ENCODE measurements around the gene ATP6V1D. TPM values are rescaled to one million over a fixed set of nuclear protein-coding genes. Genes with fewer than 3 reads are reported as not detected.

ATP6V1D gene
- total and polyA plus RNA-seq, 8 donors = 43.3 to 192 (median 83.8) TPM

- Histone ChIP-seq H3K9me3 (no peaks in the 10 kb centered on the region), H3K27ac (peak overlapping the region in 1 of 5 donors; percentile 21), H3K27me3 (no peaks in the 10 kb centered on the region), H3K36me3 (peaks cover 0 to 11% (median 6%) of the 10 kb centered on the region in 4 donors), H3K4me1 (peaks cover 31 to 67% (median 58%) of the 10 kb centered on the region in 4 donors), H3K4me3 (peak overlapping the region in 3 of 4 donors; percentile 79 to 95 (median 90))
- intact Hi-C loops (cut with DNase I; ENCODE audit: low total_unique reads) = no loop called here
- no peak for DNase-seq
- TF ChIP-seq POLR2AphosphoS5 (IDR thresholded peaks at IDR 0.05) = no peak
- TF ChIP-seq EP300 (IDR thresholded peaks at IDR 0.05) = no peak
- no peak for TF ChIP-seq CTCF (IDR thresholded peaks at IDR 0.05)
- no peak for TF ChIP-seq POLR2A (IDR thresholded peaks at IDR 0.05)
- WGBS, 5 donors = 44 to 57% (median 47%) methylated on average over 9 of the region's 9 CpGs
Measured at GRCh38 chr14:67357969-67358354, 1.6 kb downstream of the ATP6V1D start.

- peak in 1 of 2 donors; percentile 5 for DNase-seq
- Histone ChIP-seq H3K4me1 (peaks cover 31 to 61% (median 52%) of the 10 kb centered on the region in 4 donors), H3K27me3 (no peaks in the 10 kb centered on the region), H3K27ac (peak overlapping the region in 1 of 5 donors; percentile 21), H3K36me3 (peaks cover 0 to 14% (median 10%) of the 10 kb centered on the region in 4 donors), H3K9me3 (no peaks in the 10 kb centered on the region), H3K4me3 (peak overlapping the region in 2 of 4 donors; percentile 90 to 95)
- 34 to 47% (median 45%) methylated on average over 4 of the region's 4 CpGs for WGBS, 5 donors
- TF ChIP-seq EP300 (IDR thresholded peaks at IDR 0.05) (no peak), CTCF (IDR thresholded peaks at IDR 0.05) (no peak), POLR2AphosphoS5 (IDR thresholded peaks at IDR 0.05) (no peak), POLR2A (IDR thresholded peaks at IDR 0.05) (no peak)
- intact Hi-C loops (cut with DNase I; ENCODE audit: low total_unique reads) = no loop called here
Measured at GRCh38 chr14:67357186-67357968, 2.2 kb downstream of the ATP6V1D start.

- H3K27ac ChIP-seq = no peak overlapping the region
- peaks cover 2 to 22% (median 14%) of the 10 kb centered on the region in 4 donors for H3K4me1 ChIP-seq
- no peak for TF ChIP-seq CTCF (IDR thresholded peaks at IDR 0.05)
- no peak for TF ChIP-seq POLR2A (IDR thresholded peaks at IDR 0.05)
- TF ChIP-seq EP300 (IDR thresholded peaks at IDR 0.05) = no peak
- no peak for TF ChIP-seq POLR2AphosphoS5 (IDR thresholded peaks at IDR 0.05)
- no peaks in the 10 kb centered on the region for H3K9me3 ChIP-seq
- DNase-seq = no peak
- peaks cover 23 to 67% (median 63%) of the 10 kb centered on the region in 4 donors for H3K36me3 ChIP-seq
- no peaks in the 10 kb centered on the region for H3K27me3 ChIP-seq
- WGBS, 5 donors = 92 to 95% (median 92%) methylated on average over 5 of the region's 5 CpGs
- no peak overlapping the region for H3K4me3 ChIP-seq
- intact Hi-C loops (cut with DNase I; ENCODE audit: low total_unique reads) = no loop called here
Measured at GRCh38 chr14:67352055-67352454, 7.5 kb downstream of the ATP6V1D start.

- no peak for TF ChIP-seq POLR2AphosphoS5 (IDR thresholded peaks at IDR 0.05)
- no peak for TF ChIP-seq EP300 (IDR thresholded peaks at IDR 0.05)
- TF ChIP-seq POLR2A (IDR thresholded peaks at IDR 0.05) = no peak
- no peak for TF ChIP-seq CTCF (IDR thresholded peaks at IDR 0.05)
- Histone ChIP-seq H3K27ac (no peak overlapping the region), H3K4me1 (no peaks in the 10 kb centered on the region), H3K9me3 (no peaks in the 10 kb centered on the region), H3K36me3 (peaks cover 46 to 98% (median 91%) of the 10 kb centered on the region in 4 donors), H3K27me3 (no peaks in the 10 kb centered on the region), H3K4me3 (no peak overlapping the region)
- intact Hi-C loops (cut with DNase I; ENCODE audit: low total_unique reads) = no loop called here
- no peak for DNase-seq
Measured at GRCh38 chr14:67345583-67345982, 14.0 kb downstream of the ATP6V1D start.
